ENCODE data around the gene HTR6. TPM values are rescaled to one million over a fixed set of nuclear protein-coding genes. Genes with fewer than 3 reads are reported as not detected.

HTR6 gene
- total RNA-seq, 1 donor from 2014 or later: not detected

GRCh38 chr1:19708567-19709110 lies 44.0 kb downstream of the HTR6 start:
- ATAC-seq: no peak
- no peak for DNase-seq
- TF ChIP-seq CTCF (IDR thresholded peaks at IDR 0.05): no peak
- H3K36me3 ChIP-seq: peaks cover 10% of the 10 kb centered on the region
- no peaks in the 10 kb centered on the region for H3K4me1 ChIP-seq
- intact Hi-C loops (cut with DNase I): no loop called here
- H3K4me3 ChIP-seq: no peak overlapping the region
- H3K27ac ChIP-seq: no peak overlapping the region
- H3K27me3 ChIP-seq (ENCODE audit: low read depth): no peaks in the 10 kb centered on the region
- H3K9me3 ChIP-seq: no peaks in the 10 kb centered on the region

- H3K36me3 ChIP-seq: peaks cover 10% of the 10 kb centered on the region
- H3K9me3 ChIP-seq: no peaks in the 10 kb centered on the region
- no peaks in the 10 kb centered on the region for H3K27me3 ChIP-seq (ENCODE audit: low read depth)
- DNase-seq (no peak), ATAC-seq (no peak)
- intact Hi-C loops (cut with DNase I): no loop called here
- H3K4me3 ChIP-seq: no peak overlapping the region
- no peaks in the 10 kb centered on the region for H3K4me1 ChIP-seq
- no peak overlapping the region for H3K27ac ChIP-seq
- no peak for TF ChIP-seq CTCF (IDR thresholded peaks at IDR 0.05)
Measured at GRCh38 chr1:19709260-19709793, 44.7 kb downstream of the HTR6 start.

- Histone ChIP-seq H3K9me3 (no peaks in the 10 kb centered on the region), H3K4me3 (no peak overlapping the region), H3K36me3 (peaks cover 10% of the 10 kb centered on the region), H3K27ac (no peak overlapping the region), H3K27me3 (ENCODE audit: low read depth) (no peaks in the 10 kb centered on the region), H3K4me1 (no peaks in the 10 kb centered on the region)
- no peak for ATAC-seq
- intact Hi-C loops (cut with DNase I): no loop called here
- TF ChIP-seq CTCF (IDR thresholded peaks at IDR 0.05): no peak
- DNase-seq: no peak
Measured at GRCh38 chr1:19710825-19711611, 46.3 kb downstream of the HTR6 start.

- intact Hi-C loops (cut with DNase I): no loop called here
- ATAC-seq (no peak), DNase-seq (no peak)
- Histone ChIP-seq H3K4me3 (no peak overlapping the region), H3K36me3 (peaks cover 10% of the 10 kb centered on the region), H3K27me3 (ENCODE audit: low read depth) (no peaks in the 10 kb centered on the region), H3K27ac (no peak overlapping the region), H3K9me3 (no peaks in the 10 kb centered on the region), H3K4me1 (no peaks in the 10 kb centered on the region)
- no peak for TF ChIP-seq CTCF (IDR thresholded peaks at IDR 0.05)
Measured at GRCh38 chr1:19712928-19713327, 48.3 kb downstream of the HTR6 start.

GRCh38 chr1:19715334-19716203 lies 50.9 kb downstream of the HTR6 start:
- Histone ChIP-seq H3K4me3 (no peak overlapping the region), H3K27ac (no peak overlapping the region), H3K4me1 (no peaks in the 10 kb centered on the region), H3K9me3 (no peaks in the 10 kb centered on the region), H3K36me3 (peaks cover 10% of the 10 kb centered on the region), H3K27me3 (ENCODE audit: low read depth) (no peaks in the 10 kb centered on the region)
- TF ChIP-seq CTCF (IDR thresholded peaks at IDR 0.05): peak; percentile 86
- ATAC-seq (peak; percentile 98 to 99), DNase-seq (peak; percentile 94)
- intact Hi-C loops (cut with DNase I): no loop called here

All from lower lobe of right lung (tissue), 2 donors.